OCI-LY7 (cell line): ENCODE results near the gene AKR1E2. TPM values are rescaled to one million over a fixed set of nuclear protein-coding genes. Genes with fewer than 3 reads are reported as not detected.

Source experiments
- BruUV-seq: library from RNA; stranded (reverse); fragments of 400-500 nt; replicated peaks from 2 replicates; lab custom pipeline; 2021; lab: Mats Ljungman, UMichigan
- CTCF ChIA-PET: fragments of 300-600 bp; sonication (Branson Sonifier 250); formaldehyde crosslinking; loops from one replicate; lab custom pipeline; 2022; ENCODE audit warnings: antibody characterized with exemption; ENCODE audit not compliant: unreplicated experiment; lab: Charles Lee
- POLR2A ChIA-PET: fragments of 300-600 bp; sonication (Branson Sonifier 250); formaldehyde crosslinking; loops from one replicate; lab custom pipeline; 2022; ENCODE audit warnings: antibody characterized with exemption; lab: Charles Lee
- DNase-seq: peaks from one replicate; pipeline ENCODE4 v3.0.0-alpha.2; 2015; ENCODE audit warnings: low spot score
- H2AFZ ChIP-seq: fragments of 200-600 bp; sonication (generic), shearing (Covaris generic); 2 replicates; pipeline ENCODE4 v1.6.1; 2014; ENCODE audit warnings: mild to moderate bottlenecking, antibody characterized with exemption, low read length, moderate library complexity
- H3K27ac ChIP-seq: fragments of 200-600 bp; sonication (generic); 2 replicates; pipeline ENCODE4 v1.5.1; 2014; ENCODE audit warnings: mixed run types, low read depth, mild to moderate bottlenecking, moderate library complexity, low read length, inconsistent platforms; ENCODE audit not compliant: poor library complexity, severe bottlenecking
- H3K36me3 ChIP-seq: fragments of 200-600 bp; sonication (generic); 2 replicates; pipeline ENCODE4 v1.6.1; 2014; ENCODE audit warnings: mild to moderate bottlenecking, antibody characterized with exemption, low read length, moderate library complexity, mixed read lengths; ENCODE audit not compliant: insufficient read depth
- H3K4me1 ChIP-seq: fragments of 200-600 bp; sonication (generic); 2 replicates; pipeline ENCODE4 v1.5.1; 2014; ENCODE audit warnings: mild to moderate bottlenecking, low read length; ENCODE audit not compliant: insufficient read depth, poor library complexity, severe bottlenecking
- H3K4me2 ChIP-seq: fragments of 200-600 bp; sonication (generic); 2 replicates; pipeline ENCODE4 v1.6.1; 2014; ENCODE audit warnings: mild to moderate bottlenecking, low read length
- H3K4me3 ChIP-seq: fragments of 200-600 bp; sonication (generic); 2 replicates; pipeline ENCODE4 v1.5.1; 2014; ENCODE audit warnings: mild to moderate bottlenecking, low read depth, low read length; ENCODE audit not compliant: poor library complexity, severe bottlenecking
- H3K79me2 ChIP-seq: fragments of 200-600 bp; sonication (generic); 2 replicates; pipeline ENCODE4 v1.6.1; 2016; ENCODE audit warnings: low read depth, mild to moderate bottlenecking, low read length, moderate library complexity, mixed read lengths; ENCODE audit not compliant: insufficient read depth
- H3K9me2 ChIP-seq: fragments of 200-600 bp; sonication (generic); 2 replicates; pipeline ENCODE4 v1.6.1; 2016; ENCODE audit warnings: mild to moderate bottlenecking, low read length, mixed read lengths; ENCODE audit not compliant: insufficient read depth
- H3K9me3 ChIP-seq: fragments of 200-600 bp; sonication (generic); 2 replicates; pipeline ENCODE4 v1.6.1; 2014; ENCODE audit warnings: mild to moderate bottlenecking, mixed run types, low read length, mixed read lengths
- H4K20me1 ChIP-seq: fragments of 200-600 bp; sonication (generic); 2 replicates; pipeline ENCODE4 v1.6.1; 2014; ENCODE audit warnings: mild to moderate bottlenecking, antibody characterized with exemption, low read length, moderate library complexity, mixed read lengths; ENCODE audit not compliant: insufficient read depth
- CTCF ChIP-seq: fragments of 200-600 bp; sonication (generic); conservative IDR thresholded peaks from 2 replicates; pipeline ENCODE4 v1.5.1; 2014; ENCODE audit warnings: mild to moderate bottlenecking, antibody characterized with exemption, low read length, moderate library complexity, mixed read lengths
- EZH2phosphoT487 ChIP-seq: fragments of 200-600 bp; sonication (generic); IDR thresholded peaks from 2 replicates; pipeline ENCODE4 v1.6.1; 2018; ENCODE audit warnings: low read depth, borderline replicate concordance, mild to moderate bottlenecking, mixed run types, antibody characterized with exemption, low read length, moderate library complexity, mixed read lengths
- intact Hi-C: fragments of 100-400 bp; cut with micrococcal nuclease; formaldehyde crosslinking; loops from one replicate; pipeline ENCODE4 v1.10.0; 2022; ENCODE audit not compliant: unreplicated experiment
- total RNA-seq, 2 experiments: library from RNA; depleted of rRNA in 1 of 2; stranded (reverse); fragments of >200 nt in 1 of 2; shearing (Covaris generic) in 1 of 2; gene quantifications; 2 replicates each; pipeline ENCODE4 v1.2.3, GENCODE V29; 2014 to 2022

The AKR1E2 gene
- total RNA-seq, 2 experiments from 2014 or later, result not detected

DNA sequence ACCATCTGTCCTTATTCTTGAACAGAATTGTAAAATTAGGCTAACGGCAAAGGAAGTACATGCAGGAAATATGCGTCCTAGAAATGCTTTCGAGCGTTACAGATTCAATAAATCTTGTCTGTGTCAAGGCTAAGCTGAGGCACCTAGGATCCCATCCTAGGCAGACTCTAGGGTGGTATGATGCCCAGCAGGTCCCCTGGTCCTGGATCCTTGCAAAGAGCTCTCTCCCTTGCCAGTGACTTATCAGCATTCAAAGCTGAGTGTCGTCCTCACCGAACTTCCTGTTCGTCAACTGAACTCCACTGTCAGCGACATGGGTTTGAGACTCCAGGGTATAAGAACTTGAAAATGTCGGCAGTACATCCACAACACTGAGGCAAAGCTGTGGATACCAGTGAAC is 61.5 kb downstream of the AKR1E2 start:
- intact Hi-C loops, result no loop called here
- POLR2A ChIA-PET, result interaction anchor here (0.6 kb wide), 1 partner anchor 52 kb away, joined by 3 read pairs; no protein-coding TSS in a partner anchor
- H2AFZ ChIP-seq, result no peak overlapping the region
- TF ChIP-seq EZH2phosphoT487 (no peak), CTCF (no peak)
- no peak for DNase-seq
- H3K9me2 ChIP-seq, result no peaks in the 10 kb centered on the region
- H3K4me3 ChIP-seq, result no peak overlapping the region
- H3K79me2 ChIP-seq, result no peaks in the 10 kb centered on the region
- H3K4me2 ChIP-seq, result no peak overlapping the region
- CTCF ChIA-PET, result no interaction called here
- no peaks in the 10 kb centered on the region for H3K36me3 ChIP-seq
- H3K9me3 ChIP-seq, result no peaks in the 10 kb centered on the region
- H3K27ac ChIP-seq, result no peak overlapping the region
- no peaks in the 10 kb centered on the region for H3K4me1 ChIP-seq
- no TSS peak for BruUV-seq
- no peaks in the 10 kb centered on the region for H4K20me1 ChIP-seq

DNA sequence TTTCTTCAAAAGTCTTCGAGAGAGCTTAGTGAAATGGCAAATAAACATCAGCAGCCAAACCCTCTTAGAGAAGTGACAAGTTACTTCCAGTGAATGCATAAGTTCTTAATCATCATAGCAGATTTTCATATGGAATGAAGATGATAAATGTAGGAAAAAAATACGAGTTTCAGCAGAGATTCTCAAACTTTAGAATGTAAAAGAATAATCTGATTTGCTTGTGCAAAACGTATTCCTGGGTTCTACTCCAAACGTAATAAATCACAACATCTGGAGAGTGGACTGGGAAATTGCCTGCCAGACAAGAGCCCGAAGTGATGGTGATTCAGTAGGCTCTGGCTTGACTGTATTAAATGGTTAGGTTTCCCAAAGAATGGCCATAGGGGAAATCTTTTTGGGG is 62.2 kb downstream of the AKR1E2 start:
- no peaks in the 10 kb centered on the region for H3K79me2 ChIP-seq
- ChIA-PET CTCF (no interaction called here), POLR2A (no interaction called here)
- no peaks in the 10 kb centered on the region for H3K9me2 ChIP-seq
- H3K4me1 ChIP-seq, result no peaks in the 10 kb centered on the region
- no peaks in the 10 kb centered on the region for H4K20me1 ChIP-seq
- intact Hi-C loops, result no loop called here
- no peak for DNase-seq
- no peak overlapping the region for H3K27ac ChIP-seq
- no TSS peak for BruUV-seq
- no peak overlapping the region for H3K4me3 ChIP-seq
- no peaks in the 10 kb centered on the region for H3K36me3 ChIP-seq
- H2AFZ ChIP-seq, result no peak overlapping the region
- no peak overlapping the region for H3K4me2 ChIP-seq
- no peaks in the 10 kb centered on the region for H3K9me3 ChIP-seq
- TF ChIP-seq EZH2phosphoT487 (no peak), CTCF (no peak)

DNA sequence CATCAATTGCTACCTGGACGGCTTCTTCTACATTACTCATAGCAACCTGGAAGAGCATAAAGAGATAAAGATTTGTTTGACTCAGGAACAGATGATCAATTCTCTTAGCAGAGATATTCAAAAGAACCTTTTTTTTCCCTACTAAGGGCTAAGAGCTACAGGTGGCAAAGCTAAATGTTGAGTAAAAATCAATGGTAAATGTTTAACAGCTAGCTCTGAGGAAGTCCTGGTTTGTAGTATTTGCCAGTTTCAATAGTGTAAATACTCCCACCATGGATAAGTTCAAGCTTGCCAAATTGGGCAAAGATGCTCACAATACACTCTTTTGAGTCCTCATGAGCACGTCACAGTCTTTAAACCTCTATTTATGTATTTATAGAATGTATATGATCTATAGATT is 64.0 kb downstream of the AKR1E2 start:
- H3K27ac ChIP-seq, result no peak overlapping the region
- no peaks in the 10 kb centered on the region for H3K79me2 ChIP-seq
- H2AFZ ChIP-seq, result no peak overlapping the region
- CTCF ChIA-PET, result no interaction called here
- no peak overlapping the region for H3K4me2 ChIP-seq
- no TSS peak for BruUV-seq
- DNase-seq, result no peak
- intact Hi-C loops, result no loop called here
- POLR2A ChIA-PET, result interaction anchor here (0.8 to 1.1 kb wide), 3 partner anchors 17 to 504 kb away, joined by 3 read pairs; no protein-coding TSS in a partner anchor
- no peaks in the 10 kb centered on the region for H3K4me1 ChIP-seq
- H4K20me1 ChIP-seq, result no peaks in the 10 kb centered on the region
- H3K4me3 ChIP-seq, result no peak overlapping the region
- H3K36me3 ChIP-seq, result no peaks in the 10 kb centered on the region
- no peak for TF ChIP-seq EZH2phosphoT487
- no peak for TF ChIP-seq CTCF
- H3K9me2 ChIP-seq, result no peaks in the 10 kb centered on the region
- no peaks in the 10 kb centered on the region for H3K9me3 ChIP-seq
